Thyroid gland (tissue), 4 donors: ENCODE data around the gene SYNE3.

Experiments
- CTCF ChIP-seq, 6 experiments: fragments of 200-600 bp in 3 of 6; fragments of 450-650 bp in 3 of 6; sonication (generic) in 3 of 6; IDR thresholded peaks; one replicate each; pipeline ENCODE4 v1.5.1; 2016 to 2019; ENCODE audit warnings: antibody characterized with exemption in 6 of 6, mild to moderate bottlenecking in 2 of 6, inconsistent platforms in 1 of 6, moderate library complexity in 1 of 6
- POLR2A ChIP-seq, 2 donors: fragments of 450-650 bp; IDR thresholded peaks; one replicate each; pipeline ENCODE4 v1.6.1; 2017; ENCODE audit warnings: antibody characterized with exemption in 2 of 2, mild to moderate bottlenecking in 2 of 2, moderate library complexity in 1 of 2

GRCh38 chr14:95467232-95467631, 49.2 kb downstream of the SYNE3 start:
- TF ChIP-seq CTCF (IDR thresholded peaks at IDR 0.05) (no peak), POLR2A (IDR thresholded peaks at IDR 0.05) (no peak)
